ENCODE results near the gene PFN3.

The PFN3 gene

DNA sequence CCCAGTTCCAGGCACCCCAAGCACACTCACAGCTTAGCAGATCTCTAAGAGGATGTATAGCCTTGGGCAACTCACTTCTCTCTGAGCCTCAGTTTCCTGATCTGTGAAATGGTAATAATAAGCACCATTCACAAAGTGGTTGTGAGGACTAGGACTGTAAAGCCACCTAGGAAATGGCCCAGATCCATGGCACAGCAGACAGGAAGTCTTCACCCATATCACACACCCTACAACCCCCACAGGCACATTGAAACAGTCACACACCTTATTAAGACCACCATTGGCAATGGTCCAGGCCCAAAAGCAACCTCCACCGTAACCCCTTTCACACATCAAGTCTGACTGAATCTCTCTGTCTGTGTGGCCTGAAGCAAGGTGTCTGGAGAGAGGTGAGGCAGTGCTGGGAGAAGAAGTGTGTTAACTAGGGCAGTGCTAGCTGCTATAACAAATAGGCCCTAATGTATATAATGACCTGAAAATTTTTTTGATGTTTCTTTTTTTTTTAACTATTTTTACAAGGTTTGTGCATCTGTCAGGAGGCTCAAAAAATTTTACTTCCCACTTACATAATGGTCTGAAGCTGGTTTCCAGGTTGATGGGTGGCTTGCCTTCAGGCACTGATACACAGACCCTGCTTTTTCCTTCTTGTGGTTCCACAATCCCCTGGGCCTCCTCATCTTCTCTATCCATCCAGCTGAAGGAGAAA lies 45.1 kb downstream of the PFN3 start:
- no peak overlapping the region for H3K4me3 ChIP-seq (replicated peaks; ENCODE audit: low read depth, low read length)
- TF ChIP-seq, protein P1, sequence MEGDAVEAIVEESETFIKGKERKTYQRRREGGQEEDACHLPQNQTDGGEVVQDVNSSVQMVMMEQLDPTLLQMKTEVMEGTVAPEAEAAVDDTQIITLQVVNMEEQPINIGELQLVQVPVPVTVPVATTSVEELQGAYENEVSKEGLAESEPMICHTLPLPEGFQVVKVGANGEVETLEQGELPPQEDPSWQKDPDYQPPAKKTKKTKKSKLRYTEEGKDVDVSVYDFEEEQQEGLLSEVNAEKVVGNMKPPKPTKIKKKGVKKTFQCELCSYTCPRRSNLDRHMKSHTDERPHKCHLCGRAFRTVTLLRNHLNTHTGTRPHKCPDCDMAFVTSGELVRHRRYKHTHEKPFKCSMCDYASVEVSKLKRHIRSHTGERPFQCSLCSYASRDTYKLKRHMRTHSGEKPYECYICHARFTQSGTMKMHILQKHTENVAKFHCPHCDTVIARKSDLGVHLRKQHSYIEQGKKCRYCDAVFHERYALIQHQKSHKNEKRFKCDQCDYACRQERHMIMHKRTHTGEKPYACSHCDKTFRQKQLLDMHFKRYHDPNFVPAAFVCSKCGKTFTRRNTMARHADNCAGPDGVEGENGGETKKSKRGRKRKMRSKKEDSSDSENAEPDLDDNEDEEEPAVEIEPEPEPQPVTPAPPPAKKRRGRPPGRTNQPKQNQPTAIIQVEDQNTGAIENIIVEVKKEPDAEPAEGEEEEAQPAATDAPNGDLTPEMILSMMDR (IDR thresholded peaks at IDR 0.05; ENCODE audit: low read length, missing control alignments): no peak
- no peak for DNase-seq (ENCODE audit: low read depth)

DNA sequence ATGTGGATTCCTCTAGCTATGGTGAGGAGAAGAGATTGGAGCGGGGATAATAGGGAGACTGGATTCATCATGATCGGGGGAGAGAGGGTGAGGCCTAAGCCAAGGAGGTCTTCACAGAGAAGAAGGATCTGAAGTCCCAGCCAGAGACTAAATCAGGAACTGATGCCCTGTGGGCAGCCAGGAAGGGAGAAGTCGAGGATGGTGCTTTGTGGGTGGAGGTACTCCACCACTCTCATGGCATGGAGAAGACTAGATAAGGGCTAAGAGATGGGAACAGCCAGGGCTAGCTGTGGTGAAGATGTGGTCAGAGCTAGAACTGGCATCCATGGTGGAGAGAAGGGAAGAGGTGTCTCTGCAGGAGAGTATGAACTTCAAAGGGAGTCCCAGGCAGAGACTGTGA lies 45.8 kb downstream of the PFN3 start:
- TF ChIP-seq, protein P1 (IDR thresholded peaks at IDR 0.05; ENCODE audit: low read length, missing control alignments): no peak
- DNase-seq (ENCODE audit: low read depth): no peak
- no peak overlapping the region for H3K4me3 ChIP-seq (replicated peaks; ENCODE audit: low read depth, low read length)

DNA sequence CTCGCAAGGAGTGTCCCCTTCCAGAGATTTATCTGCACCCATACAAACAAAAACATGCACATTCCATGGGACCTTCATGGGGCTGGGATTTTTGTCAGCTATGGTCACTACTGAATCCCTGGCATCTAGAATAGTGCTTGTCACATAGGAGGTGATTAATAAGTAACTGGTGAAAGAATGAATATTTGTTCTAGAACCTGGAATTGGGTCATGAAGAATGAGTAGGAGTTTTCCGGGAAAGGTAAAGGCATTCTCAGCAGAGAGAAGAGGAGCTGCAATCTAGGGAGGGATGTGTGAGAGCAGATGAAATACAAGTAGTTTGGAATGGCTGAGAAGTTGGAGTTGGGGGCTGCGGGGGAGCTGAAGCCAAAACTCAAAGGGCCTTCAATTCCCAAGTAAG lies 46.2 kb downstream of the PFN3 start:
- no peak overlapping the region for H3K4me3 ChIP-seq (replicated peaks; ENCODE audit: low read depth, low read length)
- TF ChIP-seq, protein P1 (IDR thresholded peaks at IDR 0.05; ENCODE audit: low read length, missing control alignments): no peak
- no peak for DNase-seq (ENCODE audit: low read depth)

DNA sequence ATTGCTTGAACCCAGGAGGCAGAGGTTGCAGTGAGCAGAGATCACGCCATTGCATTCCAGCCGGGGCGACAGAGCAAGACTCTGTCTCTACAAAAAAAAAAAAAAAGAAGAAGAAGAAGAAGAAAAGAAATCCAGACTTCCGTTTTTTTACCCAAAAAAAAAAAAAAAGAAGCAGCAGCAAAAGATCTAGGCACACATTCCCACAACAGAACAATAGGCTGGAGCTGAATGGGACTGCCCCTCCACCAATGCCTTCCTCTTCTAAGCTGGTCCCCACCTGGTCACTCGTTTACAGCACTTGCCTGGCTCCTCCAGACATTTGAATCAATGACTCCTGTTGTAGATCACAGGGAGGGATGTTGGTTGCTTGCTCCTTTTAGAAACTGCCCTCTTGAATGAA lies 47.4 kb downstream of the PFN3 start:
- H3K4me3 ChIP-seq (replicated peaks; ENCODE audit: low read depth, low read length): no peak overlapping the region

DNA sequence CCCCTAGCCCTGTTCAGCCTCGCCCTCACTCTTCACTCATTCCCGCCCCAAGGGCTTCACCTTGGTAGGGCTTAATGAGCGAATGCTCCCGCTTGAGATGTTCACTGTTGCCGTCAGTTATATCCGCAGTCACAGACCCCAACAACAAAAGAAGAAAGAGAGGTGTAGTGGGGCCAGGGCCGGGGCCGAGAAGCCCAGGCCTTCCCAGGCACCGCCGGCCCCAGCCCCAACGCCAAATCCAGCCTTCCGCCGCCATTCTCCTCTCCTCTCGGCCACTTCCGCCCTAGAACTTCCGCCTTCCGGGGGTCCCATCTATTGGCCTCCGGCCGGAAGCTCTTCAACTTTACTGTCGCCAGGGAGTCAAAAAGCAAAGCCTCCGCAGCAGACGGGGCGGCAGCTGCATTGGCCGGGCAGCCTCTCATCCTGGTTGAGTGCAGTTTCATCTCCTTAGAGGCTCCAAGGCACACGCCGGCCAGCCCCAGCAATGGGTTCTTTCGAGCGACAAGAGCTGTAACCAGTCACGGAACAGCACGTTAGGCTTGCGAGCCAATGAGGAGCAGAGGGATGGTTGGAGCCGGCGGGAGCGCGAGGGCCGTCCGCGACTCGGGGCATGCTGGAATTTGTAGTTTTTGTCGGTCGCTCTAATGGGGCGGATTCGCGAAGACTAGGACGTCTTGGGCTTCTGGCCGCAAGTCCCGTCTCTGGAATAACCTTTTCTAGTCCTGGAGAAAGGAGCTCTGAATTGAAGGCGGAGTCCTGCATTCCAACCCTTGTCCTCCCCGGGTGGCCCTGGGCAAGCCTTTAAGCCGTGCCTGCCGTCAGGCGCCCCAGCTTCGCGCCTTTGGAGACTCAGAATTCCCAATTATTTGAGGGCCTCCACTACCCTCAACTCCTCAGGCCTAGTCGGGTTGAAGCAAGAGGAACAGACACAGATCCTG lies 48.8 kb downstream of the PFN3 start, which contains the start of gene LMAN2:
Gene LMAN2 (minus strand): TSS at position 277 of the 938 bp plus-strand sequence. CDS start 21 bp downstream, at position 256.
- DNase-seq (ENCODE audit: low read depth): peak; percentile 97
- peak within 1 kb of the TSS; percentile 100 for H3K4me3 ChIP-seq (replicated peaks; ENCODE audit: low read depth, low read length)
- TF ChIP-seq, protein P1 (IDR thresholded peaks at IDR 0.05; ENCODE audit: low read length, missing control alignments): no peak

More for the DNA sequence above, 47.4 kb downstream of the PFN3 start:
- DNase-seq (ENCODE audit: low read depth): no peak
- TF ChIP-seq, protein P1 (IDR thresholded peaks at IDR 0.05; ENCODE audit: low read length, missing control alignments): no peak

DNA sequence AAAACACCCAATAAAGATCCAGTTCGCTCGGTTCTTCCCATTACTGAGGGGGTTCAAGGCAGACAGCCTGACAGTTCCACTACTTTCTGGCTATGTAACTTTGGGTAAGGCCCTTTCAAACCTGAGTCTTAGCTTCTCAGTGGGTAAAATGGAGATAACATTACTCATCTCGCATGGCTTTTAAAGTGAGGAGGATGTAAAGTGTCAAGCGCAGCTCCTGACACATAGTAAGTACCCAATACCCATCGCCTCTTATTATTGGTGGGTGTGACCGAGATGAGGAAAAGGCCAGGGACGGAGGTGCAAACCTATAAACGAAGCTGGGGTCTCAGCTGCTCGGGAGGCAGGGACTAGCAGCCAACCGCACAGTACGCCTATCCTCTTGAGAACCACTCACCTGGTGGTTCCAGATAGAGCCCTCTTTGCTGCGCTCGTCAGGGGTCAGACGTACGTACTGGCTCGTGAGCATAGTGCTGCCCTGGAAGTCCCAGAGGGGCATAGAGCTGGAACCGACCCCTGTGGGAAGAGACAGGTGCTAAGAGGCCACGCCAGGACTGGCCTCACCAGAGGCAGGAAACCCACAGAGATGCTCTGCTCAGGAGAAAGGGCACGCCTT lies 49.6 kb downstream of the PFN3 start:
- DNase-seq (ENCODE audit: low read depth): no peak
- TF ChIP-seq, protein P1 (IDR thresholded peaks at IDR 0.05; ENCODE audit: low read length, missing control alignments): no peak
- H3K4me3 ChIP-seq (replicated peaks; ENCODE audit: low read depth, low read length): peak overlapping the region; percentile 100

Data from fibroblast of pulmonary artery (primary cell).